ENCODE measurements around the gene CCDC106. TPM values are rescaled to one million over a fixed set of nuclear protein-coding genes. Genes with fewer than 3 reads are reported as not detected.

The CCDC106 gene
- total RNA-seq, 1 experiment from 2014 or later = 21.1 TPM

- CTCF ChIA-PET = interaction anchor here (0.8 to 4.6 kb wide), 3 partner anchors 17 to 22 kb away, joined by 3 to 25 read pairs (median 3); no protein-coding TSS in a partner anchor
- TF ChIP-seq, protein P1, sequence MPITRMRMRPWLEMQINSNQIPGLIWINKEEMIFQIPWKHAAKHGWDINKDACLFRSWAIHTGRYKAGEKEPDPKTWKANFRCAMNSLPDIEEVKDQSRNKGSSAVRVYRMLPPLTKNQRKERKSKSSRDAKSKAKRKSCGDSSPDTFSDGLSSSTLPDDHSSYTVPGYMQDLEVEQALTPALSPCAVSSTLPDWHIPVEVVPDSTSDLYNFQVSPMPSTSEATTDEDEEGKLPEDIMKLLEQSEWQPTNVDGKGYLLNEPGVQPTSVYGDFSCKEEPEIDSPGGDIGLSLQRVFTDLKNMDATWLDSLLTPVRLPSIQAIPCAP (CRISPR knock-in tag; IDR thresholded peaks at IDR 0.05) = no peak
- no peak for TF ChIP-seq E2F5 (CRISPR knock-in tag; IDR thresholded peaks at IDR 0.05)
- TF ChIP-seq NFYB (CRISPR knock-in tag; conservative IDR thresholded peaks at IDR 0.05; ENCODE audit: low read depth) = no peak
- TF ChIP-seq CREB1 (CRISPR knock-in tag; IDR thresholded peaks at IDR 0.05) = no peak
- TF ChIP-seq, protein P2, sequence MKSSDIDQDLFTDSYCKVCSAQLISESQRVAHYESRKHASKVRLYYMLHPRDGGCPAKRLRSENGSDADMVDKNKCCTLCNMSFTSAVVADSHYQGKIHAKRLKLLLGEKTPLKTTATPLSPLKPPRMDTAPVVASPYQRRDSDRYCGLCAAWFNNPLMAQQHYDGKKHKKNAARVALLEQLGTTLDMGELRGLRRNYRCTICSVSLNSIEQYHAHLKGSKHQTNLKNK (CRISPR knock-in tag; IDR thresholded peaks at IDR 0.05) = no peak
- TF ChIP-seq ESRRA (CRISPR knock-in tag; IDR thresholded peaks at IDR 0.05; ENCODE audit: borderline replicate concordance) = no peak
- TF ChIP-seq, protein P3, sequence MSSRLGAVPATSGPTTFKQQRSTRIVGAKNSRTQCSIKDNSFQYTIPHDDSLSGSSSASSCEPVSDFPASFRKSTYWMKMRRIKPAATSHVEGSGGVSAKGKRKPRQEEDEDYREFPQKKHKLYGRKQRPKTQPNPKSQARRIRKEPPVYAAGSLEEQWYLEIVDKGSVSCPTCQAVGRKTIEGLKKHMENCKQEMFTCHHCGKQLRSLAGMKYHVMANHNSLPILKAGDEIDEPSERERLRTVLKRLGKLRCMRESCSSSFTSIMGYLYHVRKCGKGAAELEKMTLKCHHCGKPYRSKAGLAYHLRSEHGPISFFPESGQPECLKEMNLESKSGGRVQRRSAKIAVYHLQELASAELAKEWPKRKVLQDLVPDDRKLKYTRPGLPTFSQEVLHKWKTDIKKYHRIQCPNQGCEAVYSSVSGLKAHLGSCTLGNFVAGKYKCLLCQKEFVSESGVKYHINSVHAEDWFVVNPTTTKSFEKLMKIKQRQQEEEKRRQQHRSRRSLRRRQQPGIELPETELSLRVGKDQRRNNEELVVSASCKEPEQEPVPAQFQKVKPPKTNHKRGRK (CRISPR knock-in tag; IDR thresholded peaks at IDR 0.05; ENCODE audit: borderline replicate concordance) = no peak
- TF ChIP-seq ZNF121 (CRISPR knock-in tag; IDR thresholded peaks at IDR 0.05) = no peak
- no peak for TF ChIP-seq NFATC4 (CRISPR knock-in tag; IDR thresholded peaks at IDR 0.05)
- no peak for TF ChIP-seq NR1H2 (CRISPR knock-in tag; IDR thresholded peaks at IDR 0.05)
- no peak for TF ChIP-seq MYBL2 (CRISPR knock-in tag; IDR thresholded peaks at IDR 0.05)
- Mint-ChIP-seq H3K4me3 (peak overlapping the region; percentile 78), H3K9me3 (no peaks in the 10 kb centered on the region), H3K27me3 (ENCODE audit: low read depth) (peaks cover 3% of the 10 kb centered on the region; the same call in 1 of the 2 replicates), H3K4me1 (peaks cover 18% of the 10 kb centered on the region), H3K27ac (no peak overlapping the region), H3K36me3 (peaks cover 16% of the 10 kb centered on the region)
- POLR2A ChIA-PET = no interaction called here
- ATAC-seq = no peak
- no peak for DNase-seq (ENCODE audit: low spot score)
Measured at GRCh38 chr19:55649268-55650125, 1.5 kb downstream of the CCDC106 start.

DNA sequence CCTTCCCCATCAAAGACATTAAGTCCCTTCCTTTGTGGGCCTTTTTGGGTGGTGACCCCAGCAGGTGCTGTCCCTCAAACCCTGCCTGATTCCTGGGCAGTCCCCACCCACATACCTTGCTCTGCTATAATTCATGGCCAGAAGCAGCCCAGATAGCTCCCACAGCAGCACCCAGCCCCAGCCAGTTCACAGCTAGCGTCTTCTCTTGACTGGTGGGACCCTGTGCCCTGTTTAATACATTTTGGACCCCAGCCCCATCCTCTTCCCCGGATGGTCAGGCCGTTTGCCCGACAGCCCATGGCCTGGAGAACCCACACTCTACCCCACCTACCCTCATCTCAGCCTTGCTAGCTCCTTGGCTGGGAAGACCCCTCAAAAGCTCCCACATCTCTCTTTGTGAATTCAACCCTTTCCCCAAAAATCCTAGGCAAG, 2.1 kb downstream of the CCDC106 start:
- no peak for ATAC-seq
- Mint-ChIP-seq H3K9me3 (no peaks in the 10 kb centered on the region), H3K4me1 (peaks cover 16% of the 10 kb centered on the region), H3K27me3 (ENCODE audit: low read depth) (peaks cover 3% of the 10 kb centered on the region; the same call in 1 of the 2 replicates), H3K36me3 (peaks cover 15% of the 10 kb centered on the region), H3K27ac (no peak overlapping the region), H3K4me3 (peak overlapping the region; percentile 10; the same call in 1 of the 2 replicates)
- no peak for DNase-seq (ENCODE audit: low spot score)
- CTCF ChIA-PET = interaction anchor here (0.8 to 4.6 kb wide), 2 partner anchors 18 to 21 kb away, joined by 3 to 25 read pairs; no protein-coding TSS in a partner anchor
- POLR2A ChIA-PET = no interaction called here
- TF ChIP-seq SP1 (CRISPR knock-in tag; conservative IDR thresholded peaks at IDR 0.05) (no peak), ELF4 (CRISPR knock-in tag; IDR thresholded peaks at IDR 0.05; ENCODE audit: low read depth) (no peak), ZNF121 (CRISPR knock-in tag; IDR thresholded peaks at IDR 0.05) (no peak), ZNF281 (CRISPR knock-in tag; IDR thresholded peaks at IDR 0.05) (no peak), ZNF671 (CRISPR knock-in tag; IDR thresholded peaks at IDR 0.05) (no peak), SOX15 (CRISPR knock-in tag; IDR thresholded peaks at IDR 0.05) (no peak), MAX (CRISPR knock-in tag; IDR thresholded peaks at IDR 0.05) (no peak), RORB (CRISPR knock-in tag; IDR thresholded peaks at IDR 0.05) (no peak), PREB (CRISPR knock-in tag; IDR thresholded peaks at IDR 0.05; ENCODE audit: borderline replicate concordance) (no peak), TCF7 (CRISPR knock-in tag; IDR thresholded peaks at IDR 0.05; ENCODE audit: low read depth) (no peak), ZNF232 (CRISPR knock-in tag; IDR thresholded peaks at IDR 0.05) (no peak), JUN (CRISPR knock-in tag; IDR thresholded peaks at IDR 0.05) (no peak)
- TF ChIP-seq, protein P4, sequence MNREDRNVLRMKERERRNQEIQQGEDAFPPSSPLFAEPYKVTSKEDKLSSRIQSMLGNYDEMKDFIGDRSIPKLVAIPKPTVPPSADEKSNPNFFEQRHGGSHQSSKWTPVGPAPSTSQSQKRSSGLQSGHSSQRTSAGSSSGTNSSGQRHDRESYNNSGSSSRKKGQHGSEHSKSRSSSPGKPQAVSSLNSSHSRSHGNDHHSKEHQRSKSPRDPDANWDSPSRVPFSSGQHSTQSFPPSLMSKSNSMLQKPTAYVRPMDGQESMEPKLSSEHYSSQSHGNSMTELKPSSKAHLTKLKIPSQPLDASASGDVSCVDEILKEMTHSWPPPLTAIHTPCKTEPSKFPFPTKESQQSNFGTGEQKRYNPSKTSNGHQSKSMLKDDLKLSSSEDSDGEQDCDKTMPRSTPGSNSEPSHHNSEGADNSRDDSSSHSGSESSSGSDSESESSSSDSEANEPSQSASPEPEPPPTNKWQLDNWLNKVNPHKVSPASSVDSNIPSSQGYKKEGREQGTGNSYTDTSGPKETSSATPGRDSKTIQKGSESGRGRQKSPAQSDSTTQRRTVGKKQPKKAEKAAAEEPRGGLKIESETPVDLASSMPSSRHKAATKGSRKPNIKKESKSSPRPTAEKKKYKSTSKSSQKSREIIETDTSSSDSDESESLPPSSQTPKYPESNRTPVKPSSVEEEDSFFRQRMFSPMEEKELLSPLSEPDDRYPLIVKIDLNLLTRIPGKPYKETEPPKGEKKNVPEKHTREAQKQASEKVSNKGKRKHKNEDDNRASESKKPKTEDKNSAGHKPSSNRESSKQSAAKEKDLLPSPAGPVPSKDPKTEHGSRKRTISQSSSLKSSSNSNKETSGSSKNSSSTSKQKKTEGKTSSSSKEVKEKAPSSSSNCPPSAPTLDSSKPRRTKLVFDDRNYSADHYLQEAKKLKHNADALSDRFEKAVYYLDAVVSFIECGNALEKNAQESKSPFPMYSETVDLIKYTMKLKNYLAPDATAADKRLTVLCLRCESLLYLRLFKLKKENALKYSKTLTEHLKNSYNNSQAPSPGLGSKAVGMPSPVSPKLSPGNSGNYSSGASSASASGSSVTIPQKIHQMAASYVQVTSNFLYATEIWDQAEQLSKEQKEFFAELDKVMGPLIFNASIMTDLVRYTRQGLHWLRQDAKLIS (CRISPR knock-in tag; IDR thresholded peaks at IDR 0.05; ENCODE audit: borderline replicate concordance) = no peak

Data from WTC11 (cell line).